ENCODE results near the gene KIAA0319L. TPM values are rescaled to one million over a fixed set of nuclear protein-coding genes. Genes with fewer than 3 reads are reported as not detected.

KIAA0319L gene
- total RNA-seq, 1 experiment from 2014 or later, result 20.9 TPM

DNA sequence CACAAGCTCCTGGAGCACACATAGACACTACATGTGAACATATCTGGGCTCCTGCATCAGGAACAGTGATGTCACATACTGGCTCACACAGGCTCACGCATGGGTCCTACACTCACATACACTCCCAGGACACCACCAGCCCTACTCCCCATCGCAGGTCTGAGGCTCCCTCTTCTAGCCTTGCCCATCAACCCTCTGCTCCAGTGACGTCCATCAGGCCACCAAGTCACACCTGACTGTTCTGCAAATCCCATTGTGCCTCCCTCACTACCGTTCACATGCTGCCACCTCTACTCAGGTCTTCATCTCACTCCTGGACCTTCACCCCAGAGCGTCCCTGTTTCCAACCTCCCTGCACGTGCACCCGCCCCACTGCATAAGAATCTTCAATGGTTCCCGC lies 34.0 kb upstream of the KIAA0319L start:
- intact Hi-C loops (cut with micrococcal nuclease), result no loop called here
- no peaks in the 10 kb centered on the region for H3K36me3 ChIP-seq (ENCODE audit: low read depth, low read length)
- no peaks in the 10 kb centered on the region for H3K79me2 ChIP-seq (ENCODE audit: low read length)
- no TSS peak for BruUV-seq (replicated peaks)
- no peaks in the 10 kb centered on the region for H3F3A ChIP-seq (ENCODE audit: low read length, unreplicated experiment)
- no peak overlapping the region for H3K4me3 ChIP-seq (ENCODE audit: low read length)
- H2AFZ ChIP-seq (ENCODE audit: low read length), result no peak overlapping the region
- H4K20me1 ChIP-seq (ENCODE audit: low read length), result no peaks in the 10 kb centered on the region
- no peak for TF ChIP-seq EZH2phosphoT487 (IDR thresholded peaks at IDR 0.05; ENCODE audit: borderline replicate concordance, low read length)
- TF ChIP-seq, protein P1, sequence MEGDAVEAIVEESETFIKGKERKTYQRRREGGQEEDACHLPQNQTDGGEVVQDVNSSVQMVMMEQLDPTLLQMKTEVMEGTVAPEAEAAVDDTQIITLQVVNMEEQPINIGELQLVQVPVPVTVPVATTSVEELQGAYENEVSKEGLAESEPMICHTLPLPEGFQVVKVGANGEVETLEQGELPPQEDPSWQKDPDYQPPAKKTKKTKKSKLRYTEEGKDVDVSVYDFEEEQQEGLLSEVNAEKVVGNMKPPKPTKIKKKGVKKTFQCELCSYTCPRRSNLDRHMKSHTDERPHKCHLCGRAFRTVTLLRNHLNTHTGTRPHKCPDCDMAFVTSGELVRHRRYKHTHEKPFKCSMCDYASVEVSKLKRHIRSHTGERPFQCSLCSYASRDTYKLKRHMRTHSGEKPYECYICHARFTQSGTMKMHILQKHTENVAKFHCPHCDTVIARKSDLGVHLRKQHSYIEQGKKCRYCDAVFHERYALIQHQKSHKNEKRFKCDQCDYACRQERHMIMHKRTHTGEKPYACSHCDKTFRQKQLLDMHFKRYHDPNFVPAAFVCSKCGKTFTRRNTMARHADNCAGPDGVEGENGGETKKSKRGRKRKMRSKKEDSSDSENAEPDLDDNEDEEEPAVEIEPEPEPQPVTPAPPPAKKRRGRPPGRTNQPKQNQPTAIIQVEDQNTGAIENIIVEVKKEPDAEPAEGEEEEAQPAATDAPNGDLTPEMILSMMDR (conservative IDR thresholded peaks at IDR 0.05; ENCODE audit: low read depth, low read length), result no peak
- no peak for TF ChIP-seq EZH2 (IDR thresholded peaks at IDR 0.05; ENCODE audit: low read length, unreplicated experiment)
- H3K27me3 ChIP-seq (ENCODE audit: low read length), result no peaks in the 10 kb centered on the region
- H3K4me1 ChIP-seq (ENCODE audit: insufficient read depth, low read length), result no peaks in the 10 kb centered on the region
- H3K4me2 ChIP-seq (ENCODE audit: low read length), result no peak overlapping the region
- ChIA-PET CTCF (no interaction called here), POLR2A (ENCODE audit: unreplicated experiment) (no interaction called here)
- H3K9me3 ChIP-seq (ENCODE audit: low read length), result no peaks in the 10 kb centered on the region
- DNase-seq (no peak), ATAC-seq (no peak)
- no peak overlapping the region for H3K27ac ChIP-seq (ENCODE audit: low read length)
- no peak overlapping the region for H3K9ac ChIP-seq (ENCODE audit: low read length)
- no peaks in the 10 kb centered on the region for H3K9me2 ChIP-seq (replicated peaks; ENCODE audit: low read length)

DNA sequence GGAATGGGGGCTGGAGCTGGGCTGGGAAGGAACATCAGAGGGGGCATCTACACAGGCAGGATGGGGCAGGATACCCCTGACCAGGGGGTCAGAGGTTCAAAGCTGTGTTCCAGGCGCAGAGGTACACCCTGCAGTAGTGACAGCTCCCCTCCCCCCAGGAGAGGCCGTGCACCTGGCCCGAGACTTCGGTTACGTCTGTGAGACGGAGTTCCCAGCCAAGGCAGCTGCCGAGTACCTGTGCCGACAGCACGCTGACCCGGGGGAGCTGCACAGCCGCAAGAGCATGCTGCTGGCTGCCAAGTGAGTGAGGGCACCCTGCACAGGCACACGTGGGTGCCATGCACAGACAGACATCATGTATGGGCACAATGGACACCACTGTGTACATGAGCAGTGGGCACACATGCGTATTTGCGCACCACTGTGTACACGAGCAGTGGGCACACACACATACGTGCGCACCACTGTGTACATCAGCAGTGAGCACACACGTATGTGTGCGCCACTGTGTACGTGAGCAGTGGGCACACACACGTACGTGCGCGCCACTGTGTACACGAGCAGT lies 33.4 kb upstream of the KIAA0319L start:
- intact Hi-C loops (cut with micrococcal nuclease), result no loop called here
- CTCF ChIA-PET, result no interaction called here
- DNase-seq (no peak), ATAC-seq (no peak)
- H3K27me3 ChIP-seq (ENCODE audit: low read length), result no peaks in the 10 kb centered on the region
- no TSS peak for BruUV-seq (replicated peaks)
- H3K36me3 ChIP-seq (ENCODE audit: low read depth, low read length), result no peaks in the 10 kb centered on the region
- no peaks in the 10 kb centered on the region for H3K4me1 ChIP-seq (ENCODE audit: insufficient read depth, low read length)
- H3K79me2 ChIP-seq (ENCODE audit: low read length), result no peaks in the 10 kb centered on the region
- H2AFZ ChIP-seq (ENCODE audit: low read length), result no peak overlapping the region
- no peak overlapping the region for H3K9ac ChIP-seq (ENCODE audit: low read length)
- no peaks in the 10 kb centered on the region for H3K9me2 ChIP-seq (replicated peaks; ENCODE audit: low read length)
- no peak overlapping the region for H3K4me3 ChIP-seq (ENCODE audit: low read length)
- no peaks in the 10 kb centered on the region for H4K20me1 ChIP-seq (ENCODE audit: low read length)
- H3K9me3 ChIP-seq (ENCODE audit: low read length), result no peaks in the 10 kb centered on the region
- no peak overlapping the region for H3K27ac ChIP-seq (ENCODE audit: low read length)
- TF ChIP-seq, protein P1 (conservative IDR thresholded peaks at IDR 0.05; ENCODE audit: low read depth, low read length), result no peak
- TF ChIP-seq EZH2 (IDR thresholded peaks at IDR 0.05; ENCODE audit: low read length, unreplicated experiment), result no peak
- no peak for TF ChIP-seq EZH2phosphoT487 (IDR thresholded peaks at IDR 0.05; ENCODE audit: borderline replicate concordance, low read length)
- POLR2A ChIA-PET (ENCODE audit: unreplicated experiment), result no interaction called here
- no peak overlapping the region for H3K4me2 ChIP-seq (ENCODE audit: low read length)
- H3F3A ChIP-seq (ENCODE audit: low read length, unreplicated experiment), result no peaks in the 10 kb centered on the region

DNA sequence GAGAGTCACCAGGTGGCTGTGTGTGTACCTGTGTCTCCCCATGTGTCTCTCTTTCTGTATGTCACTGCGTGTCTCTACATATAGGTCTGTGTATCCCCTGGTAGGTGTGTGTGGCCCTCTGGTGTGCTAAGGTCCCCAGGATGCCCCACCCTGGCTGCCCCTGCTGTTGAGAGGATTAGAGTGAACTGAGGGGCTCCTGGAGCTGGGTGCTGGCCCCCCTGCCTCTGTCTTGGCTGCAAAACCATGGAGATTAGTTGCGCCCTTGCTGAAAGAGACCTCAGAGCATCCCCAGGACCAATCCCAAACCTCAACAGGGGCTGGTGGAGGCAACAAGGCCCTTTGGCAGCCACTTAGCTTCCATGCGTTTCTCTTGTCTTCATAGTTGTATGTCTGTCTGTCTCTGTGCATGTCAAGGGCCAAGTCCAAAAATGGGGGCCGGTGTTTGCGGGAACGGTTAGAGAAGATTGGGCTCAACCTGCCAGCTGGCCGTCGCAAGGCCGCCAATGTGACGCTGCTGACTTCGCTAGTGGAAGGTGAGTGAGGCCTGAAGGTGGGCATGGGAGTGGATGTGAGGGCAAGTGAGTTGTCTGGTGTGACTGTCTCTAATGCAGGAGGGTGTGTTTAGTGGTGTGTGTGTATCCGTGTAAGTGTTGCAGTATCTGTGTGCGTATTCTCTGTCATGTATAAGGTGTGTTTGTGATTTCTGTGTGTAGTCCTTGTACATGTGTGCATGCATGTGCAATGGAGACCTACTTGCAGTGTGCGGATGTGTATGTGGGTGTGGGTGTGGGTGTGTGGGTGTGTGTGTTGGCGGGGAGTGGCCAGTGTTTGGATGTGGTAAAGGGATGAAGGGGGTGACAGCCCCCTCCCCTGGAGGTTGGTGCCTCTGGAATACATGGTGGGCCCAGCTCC lies 32.6 kb upstream of the KIAA0319L start:
- Histone ChIP-seq H3F3A (ENCODE audit: low read length, unreplicated experiment) (no peaks in the 10 kb centered on the region), H3K27ac (ENCODE audit: low read length) (no peak overlapping the region), H3K4me1 (ENCODE audit: insufficient read depth, low read length) (no peaks in the 10 kb centered on the region), H3K79me2 (ENCODE audit: low read length) (no peaks in the 10 kb centered on the region), H3K9me3 (ENCODE audit: low read length) (no peaks in the 10 kb centered on the region), H3K36me3 (ENCODE audit: low read depth, low read length) (no peaks in the 10 kb centered on the region), H2AFZ (ENCODE audit: low read length) (no peak overlapping the region), H3K9ac (ENCODE audit: low read length) (no peak overlapping the region), H3K4me3 (ENCODE audit: low read length) (no peak overlapping the region), H3K9me2 (replicated peaks; ENCODE audit: low read length) (no peaks in the 10 kb centered on the region), H3K27me3 (ENCODE audit: low read length) (no peaks in the 10 kb centered on the region), H3K4me2 (ENCODE audit: low read length) (no peak overlapping the region), H4K20me1 (ENCODE audit: low read length) (no peaks in the 10 kb centered on the region)
- ATAC-seq (no peak), DNase-seq (no peak)
- TF ChIP-seq EZH2phosphoT487 (IDR thresholded peaks at IDR 0.05; ENCODE audit: borderline replicate concordance, low read length) (no peak), EZH2 (IDR thresholded peaks at IDR 0.05; ENCODE audit: low read length, unreplicated experiment) (no peak)
- TF ChIP-seq, protein P1 (conservative IDR thresholded peaks at IDR 0.05; ENCODE audit: low read depth, low read length), result no peak
- BruUV-seq (replicated peaks), result no TSS peak
- ChIA-PET POLR2A (ENCODE audit: unreplicated experiment) (interaction anchor here (0.6 kb wide), 1 partner anchor 10 kb away, joined by 5 read pairs; no protein-coding TSS in a partner anchor), CTCF (interaction anchor here (0.6 kb wide), 1 partner anchor 125 kb away, joined by 4 read pairs; no protein-coding TSS in a partner anchor)
- intact Hi-C loops (cut with micrococcal nuclease), result no loop called here

Data from PC-3 (cell line).